ENCODE measurements around the gene PAX8.

GRCh38 chr2:113304702-113305101 lies 26.0 kb upstream of the PAX8 start:
- TF ChIP-seq, protein P1, sequence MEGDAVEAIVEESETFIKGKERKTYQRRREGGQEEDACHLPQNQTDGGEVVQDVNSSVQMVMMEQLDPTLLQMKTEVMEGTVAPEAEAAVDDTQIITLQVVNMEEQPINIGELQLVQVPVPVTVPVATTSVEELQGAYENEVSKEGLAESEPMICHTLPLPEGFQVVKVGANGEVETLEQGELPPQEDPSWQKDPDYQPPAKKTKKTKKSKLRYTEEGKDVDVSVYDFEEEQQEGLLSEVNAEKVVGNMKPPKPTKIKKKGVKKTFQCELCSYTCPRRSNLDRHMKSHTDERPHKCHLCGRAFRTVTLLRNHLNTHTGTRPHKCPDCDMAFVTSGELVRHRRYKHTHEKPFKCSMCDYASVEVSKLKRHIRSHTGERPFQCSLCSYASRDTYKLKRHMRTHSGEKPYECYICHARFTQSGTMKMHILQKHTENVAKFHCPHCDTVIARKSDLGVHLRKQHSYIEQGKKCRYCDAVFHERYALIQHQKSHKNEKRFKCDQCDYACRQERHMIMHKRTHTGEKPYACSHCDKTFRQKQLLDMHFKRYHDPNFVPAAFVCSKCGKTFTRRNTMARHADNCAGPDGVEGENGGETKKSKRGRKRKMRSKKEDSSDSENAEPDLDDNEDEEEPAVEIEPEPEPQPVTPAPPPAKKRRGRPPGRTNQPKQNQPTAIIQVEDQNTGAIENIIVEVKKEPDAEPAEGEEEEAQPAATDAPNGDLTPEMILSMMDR (IDR thresholded peaks at IDR 0.05), result no peak
- TF ChIP-seq EZH2 (IDR thresholded peaks at IDR 0.05; ENCODE audit: borderline replicate concordance, insufficient read depth, low read depth, low read length, poor library complexity, severe bottlenecking), result no peak
